ENCODE measurements around the gene HECTD4.

- no peak for TF ChIP-seq POLR2A (IDR thresholded peaks at IDR 0.05; ENCODE audit: low read depth, low read length)
- no peak for TF ChIP-seq CTCF (conservative IDR thresholded peaks at IDR 0.05; ENCODE audit: low read depth, low read length)
- no peak for TF ChIP-seq CEBPB (IDR thresholded peaks at IDR 0.05; ENCODE audit: low read depth, low read length)
Measured at GRCh38 chr12:112406519-112407488, 24.6 kb upstream of the HECTD4 start.

Data from IMR-90 (cell line).